DND-41 (cell line): Measurements from ENCODE around the gene CLDN24.

Experiments
- ATAC-seq: fragments of 200-7000 bp; cut with Tn5 transposase; 3 replicates; pipeline ENCODE4 v1.9.1; 2021; ENCODE audit warnings: low read depth; ENCODE audit not compliant: insufficient read depth
- DNase-seq: peaks from one replicate; pipeline ENCODE4 v3.0.0-alpha.2; 2020
- H2AFZ ChIP-seq: 2 replicates; pipeline ENCODE4 v1.6.0; 2012; ENCODE audit warnings: low read depth, low read length
- H3K27ac ChIP-seq: 2 replicates; pipeline ENCODE4 v1.5.1; 2012; ENCODE audit warnings: low read length, inconsistent platforms
- H3K27me3 ChIP-seq: fragments of 200-600 bp; sonication (generic); 2 replicates; pipeline ENCODE4 v1.6.0; 2012; ENCODE audit warnings: low read length, mild to moderate bottlenecking, inconsistent platforms; ENCODE audit not compliant: insufficient read depth, poor library complexity
- H3K36me3 ChIP-seq: 2 replicates; pipeline ENCODE4 v1.5.1; 2012; ENCODE audit warnings: low read length, inconsistent platforms; ENCODE audit not compliant: insufficient read depth
- H3K4me1 ChIP-seq: 2 replicates; pipeline ENCODE4 v1.5.1; 2012; ENCODE audit warnings: mild to moderate bottlenecking, low read length; ENCODE audit not compliant: insufficient read depth
- H3K4me2 ChIP-seq: 2 replicates; pipeline ENCODE4 v1.6.0; 2012; ENCODE audit warnings: mild to moderate bottlenecking, moderate library complexity, low read length, inconsistent platforms; ENCODE audit not compliant: insufficient read depth
- H3K4me3 ChIP-seq, 2 experiments: fragments of 200-600 bp in 1 of 2; shearing (Covaris generic) in 1 of 2; 2 replicates each; pipeline ENCODE4 v1.5.1; 2012 to 2016; ENCODE audit warnings: inconsistent platforms in 2 of 2, low read length in 2 of 2, mild to moderate bottlenecking in 2 of 2, low read depth in 1 of 2, moderate library complexity in 1 of 2
- H3K79me2 ChIP-seq: 2 replicates; pipeline ENCODE4 v1.6.0; 2012; ENCODE audit warnings: low read length, inconsistent platforms; ENCODE audit not compliant: insufficient read depth
- H3K9ac ChIP-seq: 2 replicates; pipeline ENCODE4 v1.6.0; 2012; ENCODE audit warnings: low read depth, mild to moderate bottlenecking, inconsistent platforms, low read length, moderate library complexity
- H3K9me3 ChIP-seq: 2 replicates; pipeline ENCODE4 v1.5.1; 2012; ENCODE audit warnings: low read length, moderate library complexity, mild to moderate bottlenecking, inconsistent platforms; ENCODE audit not compliant: insufficient read depth, severe bottlenecking
- H4K20me1 ChIP-seq: 2 replicates; pipeline ENCODE4 v1.6.0; 2012; ENCODE audit warnings: low read length; ENCODE audit not compliant: insufficient read depth
- EZH2 ChIP-seq: IDR thresholded peaks from 3 replicates; pipeline ENCODE4 v1.6.1; 2012; ENCODE audit warnings: borderline replicate concordance, low read depth, mild to moderate bottlenecking, moderate library complexity, low read length, inconsistent platforms; ENCODE audit not compliant: severe bottlenecking
- TF ChIP-seq, protein P1 (sequence below): IDR thresholded peaks from 2 replicates; pipeline ENCODE4 v1.5.1; 2012; ENCODE audit warnings: borderline replicate concordance, low read length, moderate library complexity, mild to moderate bottlenecking; ENCODE audit not compliant: poor library complexity, severe bottlenecking; ENCODE audit errors: extremely low read depth

Gene CLDN24

DNA sequence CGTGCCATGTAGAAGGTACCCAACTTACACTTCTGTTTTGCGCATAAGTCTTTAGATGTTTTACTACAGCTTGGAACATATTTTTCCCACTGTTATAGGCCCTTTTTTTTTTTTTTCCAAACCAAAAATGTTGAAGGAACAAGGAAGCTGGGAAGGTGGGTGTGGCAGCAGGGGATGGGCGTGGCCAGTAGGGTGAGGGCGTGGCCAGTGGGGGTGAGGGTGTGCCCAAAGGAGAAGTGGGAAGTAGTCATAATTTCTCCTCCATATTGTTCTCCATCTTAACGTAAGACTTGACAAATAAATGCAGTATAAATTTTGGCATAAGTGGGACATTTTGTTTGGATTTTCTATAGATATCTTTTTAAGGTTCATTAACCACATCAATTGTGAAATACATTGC, 32.5 kb downstream of the CLDN24 start:
- Histone ChIP-seq H3K79me2 (no peaks in the 10 kb centered on the region), H3K9ac (no peak overlapping the region), H2AFZ (no peak overlapping the region), H3K4me1 (no peaks in the 10 kb centered on the region), H3K27ac (no peak overlapping the region), H3K4me3 (no peak overlapping the region), H3K9me3 (no peaks in the 10 kb centered on the region), H4K20me1 (no peaks in the 10 kb centered on the region), H3K27me3 (no peaks in the 10 kb centered on the region), H3K36me3 (no peaks in the 10 kb centered on the region), H3K4me2 (no peak overlapping the region)
- DNase-seq (peak; percentile 7), ATAC-seq (no peak)
- TF ChIP-seq, protein P1, sequence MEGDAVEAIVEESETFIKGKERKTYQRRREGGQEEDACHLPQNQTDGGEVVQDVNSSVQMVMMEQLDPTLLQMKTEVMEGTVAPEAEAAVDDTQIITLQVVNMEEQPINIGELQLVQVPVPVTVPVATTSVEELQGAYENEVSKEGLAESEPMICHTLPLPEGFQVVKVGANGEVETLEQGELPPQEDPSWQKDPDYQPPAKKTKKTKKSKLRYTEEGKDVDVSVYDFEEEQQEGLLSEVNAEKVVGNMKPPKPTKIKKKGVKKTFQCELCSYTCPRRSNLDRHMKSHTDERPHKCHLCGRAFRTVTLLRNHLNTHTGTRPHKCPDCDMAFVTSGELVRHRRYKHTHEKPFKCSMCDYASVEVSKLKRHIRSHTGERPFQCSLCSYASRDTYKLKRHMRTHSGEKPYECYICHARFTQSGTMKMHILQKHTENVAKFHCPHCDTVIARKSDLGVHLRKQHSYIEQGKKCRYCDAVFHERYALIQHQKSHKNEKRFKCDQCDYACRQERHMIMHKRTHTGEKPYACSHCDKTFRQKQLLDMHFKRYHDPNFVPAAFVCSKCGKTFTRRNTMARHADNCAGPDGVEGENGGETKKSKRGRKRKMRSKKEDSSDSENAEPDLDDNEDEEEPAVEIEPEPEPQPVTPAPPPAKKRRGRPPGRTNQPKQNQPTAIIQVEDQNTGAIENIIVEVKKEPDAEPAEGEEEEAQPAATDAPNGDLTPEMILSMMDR, result no peak
- TF ChIP-seq EZH2, result no peak

DNA sequence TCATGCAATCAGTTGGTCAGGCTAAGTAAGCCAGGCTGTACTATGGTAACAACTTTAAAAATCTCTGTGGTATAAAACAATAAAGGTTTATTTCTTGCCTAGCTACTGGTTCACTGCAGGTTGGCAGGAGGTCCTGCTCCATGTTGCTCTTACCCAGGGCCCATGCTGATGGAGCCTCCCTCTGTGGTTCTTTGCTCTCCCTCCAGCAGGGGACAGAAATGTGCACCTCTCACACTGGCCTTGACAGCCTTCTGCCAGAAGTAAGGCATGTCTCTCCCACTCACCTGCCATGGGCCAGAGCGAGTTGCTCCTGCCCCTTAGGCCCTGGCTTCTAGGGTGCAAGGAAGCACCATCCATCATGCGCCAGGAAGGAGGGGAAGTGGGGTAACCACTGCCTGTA, 33.3 kb downstream of the CLDN24 start:
- no peak overlapping the region for H3K9ac ChIP-seq
- H3K4me2 ChIP-seq, result no peak overlapping the region
- H3K9me3 ChIP-seq, result no peaks in the 10 kb centered on the region
- H4K20me1 ChIP-seq, result no peaks in the 10 kb centered on the region
- no peaks in the 10 kb centered on the region for H3K79me2 ChIP-seq
- ATAC-seq (no peak), DNase-seq (no peak)
- no peaks in the 10 kb centered on the region for H3K36me3 ChIP-seq
- H3K27ac ChIP-seq, result no peak overlapping the region
- H2AFZ ChIP-seq, result no peak overlapping the region
- H3K4me1 ChIP-seq, result no peaks in the 10 kb centered on the region
- H3K27me3 ChIP-seq, result no peaks in the 10 kb centered on the region
- no peak overlapping the region for H3K4me3 ChIP-seq
- TF ChIP-seq, protein P1, result no peak
- TF ChIP-seq EZH2, result no peak

DNA sequence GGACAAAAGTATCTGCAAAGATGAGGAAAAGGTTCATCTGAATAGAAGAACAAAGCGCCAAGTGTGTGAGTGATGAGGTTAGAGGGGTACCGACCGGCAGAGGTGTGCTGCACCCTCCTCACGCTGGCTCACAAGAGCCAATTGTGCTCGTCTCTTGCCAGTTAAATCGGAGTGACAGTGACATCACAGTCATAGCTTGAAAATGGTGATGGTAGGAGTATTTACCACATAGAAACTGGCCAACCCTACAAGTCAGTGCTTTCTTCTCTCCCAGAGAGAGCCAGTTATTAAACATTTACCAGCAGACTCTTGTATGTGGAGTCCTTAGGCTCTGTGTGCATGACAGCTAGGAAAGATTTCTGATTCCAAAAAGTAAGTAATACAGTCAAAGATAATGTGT, 34.5 kb downstream of the CLDN24 start:
- Histone ChIP-seq H3K9ac (no peak overlapping the region), H3K4me3 (no peak overlapping the region), H4K20me1 (no peaks in the 10 kb centered on the region), H3K27me3 (no peaks in the 10 kb centered on the region), H2AFZ (no peak overlapping the region), H3K4me2 (no peak overlapping the region), H3K27ac (no peak overlapping the region), H3K36me3 (no peaks in the 10 kb centered on the region), H3K79me2 (no peaks in the 10 kb centered on the region), H3K9me3 (no peaks in the 10 kb centered on the region), H3K4me1 (no peaks in the 10 kb centered on the region)
- ATAC-seq (no peak), DNase-seq (no peak)
- TF ChIP-seq, protein P1, result no peak
- no peak for TF ChIP-seq EZH2

DNA sequence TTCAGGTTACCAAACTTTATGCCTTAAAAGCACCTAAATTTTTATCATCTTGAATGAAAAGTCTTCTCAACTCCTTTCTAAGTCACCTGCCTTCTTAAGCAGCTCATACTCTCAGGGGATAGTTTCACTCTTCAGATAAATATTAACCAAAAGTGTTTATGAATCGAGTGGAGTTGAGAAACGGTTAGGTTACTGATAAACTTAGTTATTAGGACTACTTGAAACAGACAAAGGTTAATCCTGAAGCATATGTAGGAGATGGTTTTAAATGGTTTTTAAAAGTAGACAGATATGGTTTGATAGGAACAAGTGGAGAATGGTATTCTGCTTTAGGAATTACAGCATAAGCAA, 34.9 kb downstream of the CLDN24 start:
- Histone ChIP-seq H3K36me3 (no peaks in the 10 kb centered on the region), H3K27ac (no peak overlapping the region), H4K20me1 (no peaks in the 10 kb centered on the region), H2AFZ (no peak overlapping the region), H3K4me2 (no peak overlapping the region), H3K4me3 (no peak overlapping the region), H3K79me2 (no peaks in the 10 kb centered on the region), H3K4me1 (no peaks in the 10 kb centered on the region), H3K9me3 (no peaks in the 10 kb centered on the region), H3K27me3 (no peaks in the 10 kb centered on the region), H3K9ac (no peak overlapping the region)
- no peak for ATAC-seq
- TF ChIP-seq EZH2, result no peak
- TF ChIP-seq, protein P1, result no peak
- no peak for DNase-seq
